HFF-Myc (cell line): ENCODE results near the gene NADSYN1.
"Not testable (repeated sequence)": the region's sequence is repeated elsewhere in the genome, so short reads cannot be mapped to it uniquely, and the experiment has no call there.

ENCODE experiments used
- DNase-seq: peaks from one replicate; pipeline ENCODE4 v3.0.0-alpha.2; 2011; ENCODE audit warnings: low read depth; ENCODE audit errors: extremely low read depth
- H3K4me3 ChIP-seq: replicated peaks from 2 replicates; pipeline ENCODE4 v1.5.1; 2011; ENCODE audit warnings: low read depth, mild to moderate bottlenecking, control low read depth, low read length
- CTCF ChIP-seq: IDR thresholded peaks from 2 replicates; pipeline ENCODE4 v1.5.1; 2012; ENCODE audit warnings: mild to moderate bottlenecking, low read depth, low read length, control low read depth; ENCODE audit errors: missing control alignments

The NADSYN1 gene

GRCh38 chr11:71525188-71525937, 72.4 kb downstream of the NADSYN1 start:
- H3K4me3 ChIP-seq: no peak overlapping the region
- no peak for TF ChIP-seq CTCF
- DNase-seq: no peak

GRCh38 chr11:71525938-71526495, 73.0 kb downstream of the NADSYN1 start:
- TF ChIP-seq CTCF: no peak
- DNase-seq: no peak

GRCh38 chr11:71526796-71527575, 74.0 kb downstream of the NADSYN1 start, which contains the start of gene KRTAP5-7:
TSS of gene KRTAP5-7 (plus strand) at chr11:71527267. CDS start at chr11:71527301, 34 bp downstream.
- not testable (repeated sequence) for H3K4me3 ChIP-seq, DNase-seq

More at GRCh38 chr11:71525938-71526495, 73.0 kb downstream of the NADSYN1 start:
- H3K4me3 ChIP-seq: no peak overlapping the region

GRCh38 chr11:71527576-71528210, 74.7 kb downstream of the NADSYN1 start:
- TF ChIP-seq CTCF: no peak
- DNase-seq: no peak
- no peak overlapping the region for H3K4me3 ChIP-seq

GRCh38 chr11:71530602-71531001, 77.6 kb downstream of the NADSYN1 start:
- TF ChIP-seq CTCF: no peak
- H3K4me3 ChIP-seq: no peak overlapping the region
- no peak for DNase-seq

GRCh38 chr11:71532036-71532610, 79.1 kb downstream of the NADSYN1 start:
- no peak overlapping the region for H3K4me3 ChIP-seq
- no peak for DNase-seq
- no peak for TF ChIP-seq CTCF

GRCh38 chr11:71534711-71535608, 82.0 kb downstream of the NADSYN1 start:
- DNase-seq, H3K4me3 ChIP-seq: not testable (repeated sequence)
